AG04450 (cell line): ENCODE data around the gene HECTD4. TPM values are rescaled to one million over a fixed set of nuclear protein-coding genes. Genes with fewer than 3 reads are reported as not detected.

Experiments used
- CTCF ChIA-PET: fragments of 300-600, 350-600 bp; formaldehyde crosslinking; extraction: SDS; loops from one replicate; lab custom pipeline; 2022; ENCODE audit warnings: antibody characterized with exemption, inconsistent platforms; lab: Charles Lee
- POLR2A ChIA-PET: fragments of 350-600 bp; formaldehyde crosslinking; extraction: SDS; loops from one replicate; lab custom pipeline; 2021; ENCODE audit warnings: antibody characterized with exemption, inconsistent platforms; lab: Yijun Ruan, JAX
- DNase-seq: peaks from one replicate; pipeline ENCODE4 v3.0.0-alpha.2; 2011; ENCODE audit warnings: low read depth, low spot score
- H3K27ac ChIP-seq: one replicate; pipeline ENCODE4 v1.5.1; 2012; ENCODE audit warnings: low read depth, low read length, control low read depth
- H3K27me3 ChIP-seq: one replicate; pipeline ENCODE4 v1.6.0; 2012; ENCODE audit warnings: low read length; ENCODE audit not compliant: control insufficient read depth, insufficient read depth
- H3K4me3 ChIP-seq: 2 replicates; pipeline ENCODE4 v1.5.1; 2011; ENCODE audit warnings: mild to moderate bottlenecking, low read depth, low read length, control low read depth
- H3K9me3 ChIP-seq: 2 replicates; pipeline ENCODE4 v1.5.1; 2012; ENCODE audit warnings: low read length; ENCODE audit not compliant: control insufficient read depth, insufficient read depth
- CTCF ChIP-seq: IDR thresholded peaks from 2 replicates; pipeline ENCODE4 v1.5.1; 2011; ENCODE audit warnings: low read depth, low read length, control low read depth, inconsistent platforms
- polyA plus RNA-seq: library from polyadenylated mRNA; depleted of rRNA; stranded (reverse); fragments of >200 nt; gene quantifications from 2 replicates; pipeline ENCODE4 v1.2.3, GENCODE V29; 2011

The HECTD4 gene
- polyA plus RNA-seq, 1 experiment, result 8.6 TPM

- H3K4me3 ChIP-seq, result no peak overlapping the region
- CTCF ChIA-PET, result interaction anchor here (0.7 kb wide), 1 partner anchor 91 kb away, joined by 3 read pairs; no protein-coding TSS in a partner anchor
- no peak overlapping the region for H3K27ac ChIP-seq
- no peak for DNase-seq
- POLR2A ChIA-PET, result no interaction called here
- TF ChIP-seq CTCF, result no peak
- H3K27me3 ChIP-seq, result no peaks in the 10 kb centered on the region
- H3K9me3 ChIP-seq, result no peaks in the 10 kb centered on the region
These were observed 59.2 kb downstream of the HECTD4 start for GRCh38 chr12:112322882-112323547.

GRCh38 chr12:112322441-112322840 lies 59.8 kb downstream of the HECTD4 start:
- Histone ChIP-seq H3K27ac (no peak overlapping the region), H3K27me3 (no peaks in the 10 kb centered on the region), H3K9me3 (no peaks in the 10 kb centered on the region), H3K4me3 (no peak overlapping the region)
- ChIA-PET CTCF (interaction anchor here (0.7 kb wide), 1 partner anchor 91 kb away, joined by 3 read pairs; no protein-coding TSS in a partner anchor), POLR2A (no interaction called here)
- no peak for TF ChIP-seq CTCF
- DNase-seq, result no peak

GRCh38 chr12:112321245-112321644 lies 61.0 kb downstream of the HECTD4 start:
- Histone ChIP-seq H3K27ac (no peak overlapping the region), H3K27me3 (no peaks in the 10 kb centered on the region), H3K4me3 (no peak overlapping the region), H3K9me3 (no peaks in the 10 kb centered on the region)
- DNase-seq, result no peak
- ChIA-PET CTCF (no interaction called here), POLR2A (no interaction called here)
- no peak for TF ChIP-seq CTCF

GRCh38 chr12:112319395-112319794 lies 62.8 kb downstream of the HECTD4 start:
- no peak for DNase-seq
- Histone ChIP-seq H3K9me3 (no peaks in the 10 kb centered on the region), H3K27me3 (no peaks in the 10 kb centered on the region), H3K4me3 (no peak overlapping the region), H3K27ac (no peak overlapping the region)
- ChIA-PET CTCF (no interaction called here), POLR2A (no interaction called here)
- no peak for TF ChIP-seq CTCF

GRCh38 chr12:112317481-112317880 lies 64.8 kb downstream of the HECTD4 start:
- no peak for DNase-seq
- POLR2A ChIA-PET, result no interaction called here
- H3K9me3 ChIP-seq, result no peaks in the 10 kb centered on the region

More at GRCh38 chr12:112317481-112317880, 64.8 kb downstream of the HECTD4 start:
- no peak overlapping the region for H3K27ac ChIP-seq
- no peak overlapping the region for H3K4me3 ChIP-seq
- no peak for TF ChIP-seq CTCF
- H3K27me3 ChIP-seq, result no peaks in the 10 kb centered on the region
- CTCF ChIA-PET, result interaction anchor here (0.6 kb wide), 1 partner anchor 8 kb away, joined by 7 read pairs; no protein-coding TSS in a partner anchor
